OCI-LY1 (cell line): ENCODE data around the gene ST7.

ENCODE experiments used
- H2AFZ ChIP-seq: fragments of 200-600 bp; sonication (generic), shearing (Covaris generic); 2 replicates; pipeline ENCODE4 v1.6.0; 2014; ENCODE audit warnings: antibody characterized with exemption, mild to moderate bottlenecking, low read length
- H3F3A ChIP-seq: fragments of 200-600 bp; sonication (generic), shearing (Covaris generic); 2 replicates; pipeline ENCODE4 v1.6.0; 2014; ENCODE audit warnings: mild to moderate bottlenecking, antibody characterized with exemption, low read length, moderate library complexity; ENCODE audit not compliant: insufficient read depth
- H3K27ac ChIP-seq: fragments of 200-600 bp; sonication (generic); 2 replicates; pipeline ENCODE4 v1.5.1; 2014; ENCODE audit warnings: low read length, mixed run types, mild to moderate bottlenecking, low read depth; ENCODE audit not compliant: poor library complexity, severe bottlenecking
- H3K27me3 ChIP-seq: fragments of 200-600 bp; sonication (generic); 2 replicates; pipeline ENCODE4 v1.6.0; 2014; ENCODE audit warnings: antibody characterized with exemption, mild to moderate bottlenecking, low read length, moderate library complexity; ENCODE audit not compliant: insufficient read depth
- H3K36me3 ChIP-seq: fragments of 200-600 bp; sonication (generic); 2 replicates; pipeline ENCODE4 v1.6.1; 2014; ENCODE audit warnings: mild to moderate bottlenecking, antibody characterized with exemption, low read length, moderate library complexity, mixed read lengths; ENCODE audit not compliant: insufficient read depth
- H3K4me1 ChIP-seq: fragments of 200-600 bp; sonication (generic); 2 replicates; pipeline ENCODE4 v1.5.1; 2014; ENCODE audit warnings: mild to moderate bottlenecking, low read length, moderate library complexity; ENCODE audit not compliant: insufficient read depth, severe bottlenecking
- H3K4me2 ChIP-seq: fragments of 200-600 bp; sonication (generic), shearing (Covaris generic); 2 replicates; pipeline ENCODE4 v1.6.1; 2014; ENCODE audit warnings: low read length
- H3K4me3 ChIP-seq: fragments of 200-600 bp; sonication (generic); 2 replicates; pipeline ENCODE4 v1.5.1; 2014; ENCODE audit warnings: low read length, low read depth, mild to moderate bottlenecking, mixed read lengths; ENCODE audit not compliant: poor library complexity, severe bottlenecking
- H3K79me2 ChIP-seq: fragments of 200-600 bp; shearing (Covaris generic); 2 replicates; pipeline ENCODE4 v1.6.1; 2016; ENCODE audit warnings: mixed run types, low read length, mixed read lengths; ENCODE audit not compliant: insufficient read depth
- H3K9ac ChIP-seq: fragments of 200-600 bp; sonication (generic), shearing (Covaris generic); 2 replicates; pipeline ENCODE4 v1.6.1; 2014; ENCODE audit warnings: mild to moderate bottlenecking, low read length, mixed read lengths
- H3K9me2 ChIP-seq: fragments of 200-600 bp; sonication (generic), shearing (Covaris generic); 2 replicates; pipeline ENCODE4 v1.6.1; 2014; ENCODE audit warnings: low read depth, mild to moderate bottlenecking, low read length, mixed read lengths
- H3K9me3 ChIP-seq: fragments of 200-600 bp; shearing (Covaris generic); 2 replicates; pipeline ENCODE4 v1.6.1; 2014; ENCODE audit warnings: low read length, mixed read lengths
- H4K20me1 ChIP-seq: fragments of 200-600 bp; sonication (generic), shearing (Covaris generic); 2 replicates; pipeline ENCODE4 v1.6.0; 2016; ENCODE audit warnings: mild to moderate bottlenecking, low read length; ENCODE audit not compliant: insufficient read depth
- EZH2 ChIP-seq: fragments of 200-600 bp; sonication (generic), shearing (Covaris generic); IDR thresholded peaks from 2 replicates; pipeline ENCODE4 v1.8.0; 2017; ENCODE audit warnings: borderline replicate concordance, mixed run types, mild to moderate bottlenecking, antibody characterized with exemption, low read length, moderate library complexity, mixed read lengths
- TF ChIP-seq, protein P1 (sequence below): fragments of 200-600 bp; sonication (generic), shearing (Covaris generic); IDR thresholded peaks from 2 replicates; pipeline ENCODE4 v1.5.1; 2017; ENCODE audit warnings: mild to moderate bottlenecking, antibody characterized with exemption, low read length, moderate library complexity, mixed read lengths

Gene ST7

DNA sequence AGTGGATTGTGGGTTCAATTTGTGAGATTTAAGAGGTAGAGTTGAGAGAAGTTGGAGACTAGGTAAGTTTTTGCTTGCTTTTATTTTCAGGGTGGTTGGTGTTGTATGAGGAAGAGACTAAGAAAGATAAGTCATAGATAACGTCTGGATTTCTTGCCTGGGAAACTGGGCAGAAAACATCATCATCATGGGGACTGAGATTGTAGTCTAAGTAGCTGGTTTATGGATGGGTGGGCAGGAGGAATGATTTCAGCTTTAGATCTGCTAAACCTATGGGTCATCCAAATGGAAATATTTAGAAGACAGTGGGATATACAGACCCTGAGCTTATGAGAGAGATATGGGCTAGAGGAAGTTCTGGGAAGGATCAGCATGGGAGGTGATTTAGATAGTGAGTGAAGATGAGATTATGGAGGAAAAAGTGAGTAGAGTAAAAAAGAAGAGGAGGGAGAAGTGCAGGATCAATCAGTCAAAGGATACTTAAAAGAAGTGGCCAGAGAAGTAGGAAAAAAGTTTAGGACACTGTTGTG, 199.8 kb downstream of the ST7 start:
- Histone ChIP-seq H3K36me3 (no peaks in the 10 kb centered on the region), H2AFZ (no peak overlapping the region), H3K9me3 (no peaks in the 10 kb centered on the region), H4K20me1 (no peaks in the 10 kb centered on the region), H3K27ac (no peak overlapping the region), H3K79me2 (no peaks in the 10 kb centered on the region), H3K4me2 (no peak overlapping the region), H3K9me2 (no peaks in the 10 kb centered on the region), H3K27me3 (no peaks in the 10 kb centered on the region), H3K9ac (no peak overlapping the region), H3F3A (no peaks in the 10 kb centered on the region), H3K4me3 (no peak overlapping the region), H3K4me1 (no peaks in the 10 kb centered on the region)
- TF ChIP-seq, protein P1, sequence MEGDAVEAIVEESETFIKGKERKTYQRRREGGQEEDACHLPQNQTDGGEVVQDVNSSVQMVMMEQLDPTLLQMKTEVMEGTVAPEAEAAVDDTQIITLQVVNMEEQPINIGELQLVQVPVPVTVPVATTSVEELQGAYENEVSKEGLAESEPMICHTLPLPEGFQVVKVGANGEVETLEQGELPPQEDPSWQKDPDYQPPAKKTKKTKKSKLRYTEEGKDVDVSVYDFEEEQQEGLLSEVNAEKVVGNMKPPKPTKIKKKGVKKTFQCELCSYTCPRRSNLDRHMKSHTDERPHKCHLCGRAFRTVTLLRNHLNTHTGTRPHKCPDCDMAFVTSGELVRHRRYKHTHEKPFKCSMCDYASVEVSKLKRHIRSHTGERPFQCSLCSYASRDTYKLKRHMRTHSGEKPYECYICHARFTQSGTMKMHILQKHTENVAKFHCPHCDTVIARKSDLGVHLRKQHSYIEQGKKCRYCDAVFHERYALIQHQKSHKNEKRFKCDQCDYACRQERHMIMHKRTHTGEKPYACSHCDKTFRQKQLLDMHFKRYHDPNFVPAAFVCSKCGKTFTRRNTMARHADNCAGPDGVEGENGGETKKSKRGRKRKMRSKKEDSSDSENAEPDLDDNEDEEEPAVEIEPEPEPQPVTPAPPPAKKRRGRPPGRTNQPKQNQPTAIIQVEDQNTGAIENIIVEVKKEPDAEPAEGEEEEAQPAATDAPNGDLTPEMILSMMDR: no peak
- no peak for TF ChIP-seq EZH2

DNA sequence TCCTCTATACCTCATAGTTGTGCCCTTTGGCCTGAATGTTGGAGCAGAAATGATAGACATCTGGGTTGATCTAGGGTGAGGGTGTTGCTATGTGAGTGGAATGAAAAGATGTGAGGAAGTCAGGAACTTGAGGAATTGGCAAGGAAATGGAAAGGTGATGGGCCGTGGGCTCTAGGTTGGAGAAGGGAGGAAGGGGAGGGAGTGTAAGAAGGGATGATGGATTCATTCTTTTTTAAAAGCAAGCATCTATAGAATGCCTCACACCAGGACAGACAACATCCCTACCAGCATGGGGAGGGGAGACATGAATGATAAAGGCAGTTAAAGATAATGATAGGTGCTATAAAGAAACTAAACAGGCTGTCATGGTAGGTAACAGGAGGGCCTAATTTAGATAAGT, 201.4 kb downstream of the ST7 start:
- Histone ChIP-seq H3K27me3 (no peaks in the 10 kb centered on the region), H3K27ac (no peak overlapping the region), H3K4me2 (no peak overlapping the region), H3K79me2 (no peaks in the 10 kb centered on the region), H3F3A (no peaks in the 10 kb centered on the region), H3K4me1 (no peaks in the 10 kb centered on the region), H3K4me3 (no peak overlapping the region), H3K9ac (no peak overlapping the region), H2AFZ (no peak overlapping the region), H3K9me3 (no peaks in the 10 kb centered on the region), H3K9me2 (no peaks in the 10 kb centered on the region), H3K36me3 (no peaks in the 10 kb centered on the region), H4K20me1 (no peaks in the 10 kb centered on the region)
- TF ChIP-seq EZH2: no peak
- TF ChIP-seq, protein P1: no peak

DNA sequence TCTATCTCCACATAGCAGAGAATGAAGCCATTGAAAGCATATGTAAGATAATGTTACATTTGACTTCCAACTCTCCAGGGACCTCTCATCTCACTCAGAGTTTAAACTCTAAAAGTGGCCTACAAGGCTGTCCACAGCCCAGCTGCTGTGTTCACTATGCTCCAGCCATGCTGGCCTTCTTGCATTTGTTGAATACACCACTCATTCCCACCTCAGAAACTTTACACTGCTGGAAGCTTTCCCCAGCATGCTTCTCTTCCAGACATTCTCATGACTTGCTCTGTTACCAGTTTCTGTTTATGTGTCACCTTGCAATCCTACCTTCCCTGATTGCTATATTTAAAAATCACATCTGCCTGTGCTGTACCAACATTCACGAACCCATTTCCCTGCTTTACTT, 202.4 kb downstream of the ST7 start:
- H4K20me1 ChIP-seq: no peaks in the 10 kb centered on the region
- H3K9ac ChIP-seq: no peak overlapping the region
- no peak overlapping the region for H2AFZ ChIP-seq
- no peaks in the 10 kb centered on the region for H3K9me2 ChIP-seq
- no peaks in the 10 kb centered on the region for H3K4me1 ChIP-seq
- H3K36me3 ChIP-seq: no peaks in the 10 kb centered on the region
- no peak overlapping the region for H3K27ac ChIP-seq
- H3K4me2 ChIP-seq: no peak overlapping the region
- no peaks in the 10 kb centered on the region for H3K9me3 ChIP-seq
- no peaks in the 10 kb centered on the region for H3K27me3 ChIP-seq
- H3K79me2 ChIP-seq: no peaks in the 10 kb centered on the region
- H3K4me3 ChIP-seq: no peak overlapping the region
- H3F3A ChIP-seq: no peaks in the 10 kb centered on the region
- no peak for TF ChIP-seq EZH2
- TF ChIP-seq, protein P1: no peak
